ENCODE measurements around the gene FGF12.

The FGF12 gene

DNA sequence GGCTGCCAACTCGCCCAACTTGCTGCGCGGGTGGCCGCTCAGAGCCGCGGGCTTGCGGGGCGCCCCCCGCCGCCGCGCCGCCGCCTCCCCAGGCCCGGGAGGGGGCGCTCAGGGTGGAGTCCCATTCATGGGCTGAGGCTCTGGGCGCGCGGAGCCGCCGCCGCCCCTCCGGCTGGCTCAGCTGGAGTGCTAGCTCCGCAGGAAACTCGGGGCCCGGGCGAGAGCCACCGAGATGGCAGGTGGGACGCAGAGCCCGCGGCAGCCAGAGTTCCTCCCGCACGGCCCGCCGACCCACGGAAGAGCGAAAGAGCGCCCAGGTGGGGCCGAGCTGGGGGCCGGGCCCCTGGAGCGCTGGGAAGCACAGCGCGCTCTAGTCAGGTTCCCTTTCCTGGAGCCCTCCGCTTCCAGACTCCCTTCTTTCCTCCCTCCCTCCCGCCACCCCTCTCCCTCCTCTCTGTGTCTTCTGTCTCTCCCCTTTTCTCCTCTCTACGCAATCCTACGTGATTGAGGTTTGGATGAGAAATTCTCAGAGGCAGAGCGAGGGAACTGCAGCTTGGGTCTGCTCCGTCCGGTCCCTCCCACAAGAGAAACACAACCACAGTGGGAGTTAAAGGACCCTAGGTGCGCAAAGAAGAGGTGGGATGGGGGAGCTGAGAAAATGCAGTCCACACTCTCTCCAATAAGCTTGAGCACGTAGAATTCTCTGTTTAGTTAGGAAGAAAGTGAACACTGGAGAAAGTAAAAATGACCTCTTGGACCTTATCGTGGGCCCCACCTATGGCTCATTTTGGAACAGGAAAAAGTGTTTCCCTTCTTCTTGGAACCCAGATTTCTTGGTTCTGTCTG is 317.3 kb downstream of the FGF12 start:
- DNase-seq (ENCODE audit: low read depth): no peak

- DNase-seq (ENCODE audit: low read depth): no peak
Observed at GRCh38 chr3:192409201-192409837, 318.0 kb downstream of the FGF12 start.

DNA sequence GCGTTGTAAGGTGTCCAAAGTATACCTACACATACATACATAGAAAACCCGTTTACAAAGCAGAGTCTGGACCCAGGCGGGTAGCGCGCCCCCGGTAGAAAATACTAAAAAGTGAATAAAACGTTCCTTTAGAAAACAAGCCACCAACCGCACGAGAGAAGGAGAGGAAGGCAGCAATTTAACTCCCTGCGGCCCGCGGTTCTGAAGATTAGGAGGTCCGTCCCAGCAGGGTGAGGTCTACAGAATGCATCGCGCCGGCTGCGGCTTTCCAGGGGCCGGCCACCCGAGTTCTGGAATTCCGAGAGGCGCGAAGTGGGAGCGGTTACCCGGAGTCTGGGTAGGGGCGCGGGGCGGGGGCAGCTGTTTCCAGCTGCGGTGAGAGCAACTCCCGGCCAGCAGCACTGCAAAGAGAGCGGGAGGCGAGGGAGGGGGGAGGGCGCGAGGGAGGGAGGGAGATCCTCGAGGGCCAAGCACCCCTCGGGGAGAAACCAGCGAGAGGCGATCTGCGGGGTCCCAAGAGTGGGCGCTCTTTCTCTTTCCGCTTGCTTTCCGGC is 318.6 kb downstream of the FGF12 start:
- no peak for DNase-seq (ENCODE audit: low read depth)

DNA sequence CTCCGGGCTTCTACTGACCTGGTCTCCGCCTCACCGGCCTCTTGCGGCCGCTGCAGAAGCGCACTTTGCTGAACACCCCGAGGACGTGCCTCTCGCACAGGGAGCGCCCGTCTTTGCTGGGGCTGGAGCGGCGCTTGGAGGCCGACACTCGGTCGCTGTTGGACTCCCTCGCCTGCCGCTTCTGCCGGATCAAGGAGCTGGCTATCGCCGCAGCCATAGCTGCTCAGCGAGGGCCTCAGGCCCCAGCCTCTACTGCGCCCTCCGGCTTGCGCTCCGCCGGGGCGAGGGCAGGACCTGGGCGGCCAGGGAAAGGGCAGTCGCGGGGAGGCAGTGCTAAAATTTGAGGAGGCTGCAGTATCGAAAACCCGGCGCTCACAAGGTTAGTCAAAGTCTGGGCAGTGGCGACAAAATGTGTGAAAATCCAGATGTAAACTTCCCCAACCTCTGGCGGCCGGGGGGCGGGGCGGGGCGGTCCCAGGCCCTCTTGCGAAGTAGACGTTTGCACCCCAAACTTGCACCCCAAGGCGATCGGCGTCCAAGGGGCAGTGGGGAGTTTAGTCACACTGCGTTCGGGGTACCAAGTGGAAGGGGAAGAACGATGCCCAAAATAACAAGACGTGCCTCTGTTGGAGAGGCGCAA is 319.2 kb downstream of the FGF12 start:
- no peak for DNase-seq (ENCODE audit: low read depth)

- DNase-seq (ENCODE audit: low read depth): no peak
Observed at GRCh38 chr3:192399767-192400166, 327.6 kb downstream of the FGF12 start.

- DNase-seq (ENCODE audit: low read depth): no peak
Observed at GRCh38 chr3:192397012-192397411, 330.3 kb downstream of the FGF12 start.

DNA sequence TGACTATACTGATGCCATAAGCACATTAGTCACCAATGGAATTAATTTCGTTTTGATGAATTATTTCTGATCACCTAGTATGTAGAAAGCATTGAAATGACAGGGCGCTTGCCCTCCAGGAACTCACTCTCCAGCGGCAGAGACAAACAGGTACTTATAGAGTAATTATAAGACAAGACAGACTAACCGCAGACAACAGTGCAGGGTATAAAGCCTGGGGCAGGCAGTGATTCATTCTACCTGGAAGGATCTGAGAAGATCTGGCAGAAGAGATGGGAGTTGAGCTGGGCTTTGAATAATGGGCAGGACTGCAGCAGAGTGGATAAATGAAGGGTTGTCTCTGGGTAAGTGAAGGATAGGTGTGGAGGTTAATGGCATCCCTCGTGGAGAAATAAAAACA is 331.8 kb downstream of the FGF12 start:
- no peak for DNase-seq (ENCODE audit: low read depth)

GRCh38 chr3:192392986-192393385 is 334.4 kb downstream of the FGF12 start:
- DNase-seq (ENCODE audit: low read depth): no peak

- DNase-seq (ENCODE audit: low read depth): no peak
Observed at GRCh38 chr3:192382861-192383260, 344.5 kb downstream of the FGF12 start.

DNA sequence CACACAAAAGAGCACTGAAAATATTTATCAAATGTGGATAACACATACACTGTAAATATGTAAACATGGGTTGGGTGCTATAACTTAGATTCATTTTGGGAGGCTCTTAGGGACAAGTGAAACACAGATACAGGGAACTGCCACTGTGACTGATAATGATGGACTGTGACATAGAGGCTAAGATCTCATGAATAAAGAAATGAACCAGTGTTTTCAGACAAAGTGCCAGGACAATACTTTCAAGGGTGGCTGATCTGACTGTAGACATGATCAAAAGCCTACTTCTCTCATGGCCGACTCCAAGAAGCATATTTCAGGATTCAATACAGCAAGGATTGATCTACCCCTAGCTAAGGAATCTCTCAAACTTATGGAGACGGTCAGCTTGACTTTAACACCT is 353.8 kb downstream of the FGF12 start:
- DNase-seq (ENCODE audit: low read depth): no peak

DNA sequence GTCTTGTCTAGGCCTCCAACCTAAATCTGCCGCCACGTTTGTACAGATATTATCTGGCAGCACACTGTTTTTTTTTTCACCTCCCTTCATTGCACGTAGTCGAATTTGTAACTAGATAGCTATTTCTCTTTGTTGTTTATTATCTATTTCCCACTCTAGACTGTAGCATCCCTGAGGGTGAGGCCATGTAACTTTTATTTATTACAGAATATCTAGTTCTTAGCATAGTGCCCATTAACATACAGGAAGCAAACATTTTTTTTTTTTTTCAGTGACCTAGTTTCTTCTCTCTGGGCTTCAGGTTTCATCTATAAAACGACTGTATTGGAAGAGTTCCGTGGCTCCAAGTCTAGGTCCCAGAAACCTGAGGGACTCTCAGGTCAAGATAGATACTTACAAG is 354.3 kb downstream of the FGF12 start:
- DNase-seq (ENCODE audit: low read depth): no peak

DNA sequence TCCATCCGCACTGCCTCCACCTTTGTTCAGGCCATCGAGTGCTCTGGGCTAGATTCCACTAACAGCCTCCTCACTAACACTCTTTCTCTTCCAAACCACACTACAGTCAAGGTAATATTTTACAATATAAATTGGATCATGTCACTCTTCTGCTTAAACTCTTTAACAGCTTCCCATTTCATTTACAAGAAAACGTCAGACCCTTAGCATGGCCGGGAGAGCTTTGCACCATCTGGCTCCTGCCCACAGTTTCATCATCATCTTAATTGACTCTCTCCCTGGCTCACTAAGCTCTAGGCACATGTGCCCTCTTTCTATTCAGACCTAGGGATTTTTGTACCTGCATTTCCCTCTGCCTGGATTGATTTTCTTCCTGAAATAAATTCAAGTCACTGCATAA is 354.7 kb downstream of the FGF12 start:
- DNase-seq (ENCODE audit: low read depth): no peak

DNA sequence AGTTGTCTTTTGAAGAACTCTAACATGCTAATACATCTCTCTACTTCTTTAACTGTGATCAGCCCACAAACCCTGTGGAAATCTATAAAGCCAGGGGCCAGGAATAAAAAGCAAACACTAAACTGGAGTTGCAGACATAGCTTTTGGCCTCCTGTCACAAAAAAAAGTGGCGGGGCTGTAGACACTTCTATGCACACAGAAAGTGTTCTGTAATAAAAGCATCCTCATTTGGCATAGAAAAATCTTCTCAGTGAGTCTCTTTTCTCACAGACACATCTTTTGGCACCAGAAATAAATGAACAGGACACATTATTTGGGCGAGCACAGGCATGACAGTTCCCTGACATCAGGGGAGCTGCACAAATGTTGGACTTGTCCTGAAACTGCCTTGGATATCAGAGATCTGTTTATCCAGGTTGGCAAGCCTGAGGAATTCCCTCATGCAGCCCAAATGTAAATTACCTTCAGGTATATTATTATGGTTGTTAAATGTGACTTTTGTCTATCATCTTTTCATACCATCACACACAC is 355.4 kb downstream of the FGF12 start:
- no peak for DNase-seq (ENCODE audit: low read depth)

DNA sequence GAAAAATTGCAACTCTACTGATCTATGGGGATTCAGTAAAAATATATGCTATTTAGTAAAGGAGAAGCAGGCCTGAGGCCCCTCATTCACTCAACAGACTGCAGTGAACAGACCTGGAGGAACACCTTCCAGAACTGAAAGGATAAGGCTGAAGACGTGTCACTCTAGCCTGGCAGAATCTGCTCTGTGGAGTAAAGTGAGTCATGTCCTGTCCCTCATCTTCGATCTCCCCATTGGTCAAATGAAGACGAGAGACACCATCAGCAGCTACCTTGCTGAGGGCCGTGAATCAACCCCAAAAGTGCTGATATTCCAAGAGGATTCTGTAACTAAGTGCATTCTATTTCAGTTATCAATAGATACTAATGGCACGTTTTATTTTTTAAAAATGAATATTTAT is 359.7 kb downstream of the FGF12 start:
- DNase-seq (ENCODE audit: low read depth): no peak

DNA sequence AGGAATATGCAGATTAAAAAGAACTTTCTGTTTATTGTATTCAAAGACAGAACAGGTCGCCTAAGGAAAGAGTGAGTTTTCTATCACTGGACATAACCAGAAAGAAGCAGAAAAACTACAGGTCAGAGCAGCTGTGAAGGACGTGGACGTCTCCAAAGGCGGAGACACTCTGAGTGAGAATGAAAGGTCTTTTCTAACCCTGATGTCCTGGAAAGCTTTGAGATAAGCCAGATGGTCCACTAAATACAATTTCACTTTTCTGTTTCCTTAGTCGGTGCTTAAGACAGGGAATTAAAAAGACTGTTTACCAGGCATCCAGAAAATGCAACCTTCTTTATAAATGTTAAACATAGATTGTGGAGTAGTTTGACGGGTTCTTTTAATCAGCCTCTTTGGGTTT is 360.4 kb downstream of the FGF12 start:
- DNase-seq (ENCODE audit: low read depth): no peak

GRCh38 chr3:192365571-192365970 is 361.8 kb downstream of the FGF12 start:
- no peak for DNase-seq (ENCODE audit: low read depth)

- DNase-seq (ENCODE audit: low read depth): no peak
Observed at GRCh38 chr3:192364316-192364715, 363.0 kb downstream of the FGF12 start.

GRCh38 chr3:192354687-192355086 is 372.7 kb downstream of the FGF12 start:
- DNase-seq (ENCODE audit: low read depth): no peak

GRCh38 chr3:192352142-192352541 is 375.2 kb downstream of the FGF12 start:
- no peak for DNase-seq (ENCODE audit: low read depth)

DNA sequence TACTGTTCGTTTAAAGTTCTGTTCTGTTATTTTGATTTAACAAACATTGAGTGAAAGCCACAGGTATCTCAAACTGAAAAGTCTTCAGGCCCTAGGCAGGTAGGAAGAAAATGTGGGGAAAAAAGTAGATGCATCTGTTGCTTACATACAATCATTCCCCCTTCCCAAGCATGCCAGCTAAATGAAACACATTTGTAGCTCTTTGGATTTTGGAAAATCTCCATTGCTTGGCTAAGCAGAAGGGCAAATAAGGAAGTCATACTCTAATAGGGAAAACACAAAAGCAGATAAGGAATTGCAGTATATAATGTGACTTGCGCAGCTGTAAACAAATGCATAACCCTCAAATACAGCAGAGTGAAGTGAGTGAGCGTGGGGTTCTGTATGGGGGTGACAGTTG is 375.9 kb downstream of the FGF12 start:
- no peak for DNase-seq (ENCODE audit: low read depth)

- no peak for DNase-seq (ENCODE audit: low read depth)
Observed at GRCh38 chr3:192340031-192340430, 387.3 kb downstream of the FGF12 start.

DNA sequence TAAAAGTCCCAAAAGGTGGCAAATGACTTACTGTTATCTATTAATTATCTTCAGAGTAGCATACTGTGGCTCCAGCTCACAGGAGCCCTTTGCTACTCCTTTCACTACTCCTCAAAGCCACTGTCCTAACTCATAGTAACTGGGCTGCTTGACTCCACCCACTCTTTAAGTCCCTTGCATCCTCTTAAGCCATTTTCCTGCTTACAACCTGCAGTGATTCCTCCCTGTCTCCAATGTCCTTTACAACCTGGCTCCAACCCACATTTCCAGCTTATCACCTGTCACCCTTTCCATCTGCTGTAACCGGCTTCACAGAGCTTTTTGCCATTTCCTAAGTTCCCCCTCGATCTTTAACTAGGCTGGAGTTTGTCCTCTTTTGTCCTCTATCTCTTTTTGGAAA is 388.1 kb downstream of the FGF12 start:
- DNase-seq (ENCODE audit: low read depth): no peak

GRCh38 chr3:192336286-192336685 is 391.1 kb downstream of the FGF12 start:
- no peak for DNase-seq (ENCODE audit: low read depth)

Data from activated gamma-delta T cell treated with anti-CD3 and anti-CD28 coated beads, Interleukin-2, amount 50 U/mL, for 16 hours (primary cell).